Parathyroid adenoma (tissue), 2 donors: Measurements from ENCODE around the gene BICD2.

Source experiments
- H2AFZ ChIP-seq: fragments of 300-600 bp; sonication (generic); one replicate; pipeline ENCODE4 v1.7.0; 2017; ENCODE audit warnings: antibody characterized with exemption, mild to moderate bottlenecking
- H3K27ac ChIP-seq: fragments of 300-600 bp; sonication (generic); one replicate; pipeline ENCODE4 v1.7.0; 2017
- H3K27me3 ChIP-seq: fragments of 300-600 bp; sonication (generic); one replicate; pipeline ENCODE4 v1.7.0; 2017; ENCODE audit warnings: low read length; ENCODE audit not compliant: control insufficient read depth, insufficient read depth
- H3K36me3 ChIP-seq: fragments of 300-600 bp; sonication (generic); one replicate; pipeline ENCODE4 v1.7.0; 2017; ENCODE audit warnings: low read length; ENCODE audit not compliant: control insufficient read depth, insufficient read depth
- H3K4me1 ChIP-seq: fragments of 300-600 bp; sonication (generic); one replicate; pipeline ENCODE4 v1.7.0; 2017; ENCODE audit warnings: control low read depth
- H3K4me2 ChIP-seq: fragments of 300-600 bp; sonication (generic); one replicate; pipeline ENCODE4 v1.7.0; 2017; ENCODE audit warnings: low read length
- H3K4me3 ChIP-seq: fragments of 300-600 bp; sonication (generic); one replicate; pipeline ENCODE4 v1.7.0; 2017; ENCODE audit warnings: low read depth, low read length
- H3K79me2 ChIP-seq: fragments of 300-600 bp; sonication (generic); one replicate; pipeline ENCODE4 v1.7.0; 2017; ENCODE audit warnings: control low read depth
- H3K9ac ChIP-seq: fragments of 300-600 bp; sonication (generic); one replicate; pipeline ENCODE4 v1.7.0; 2017; ENCODE audit warnings: mild to moderate bottlenecking
- H3K9me3 ChIP-seq: fragments of 300-600 bp; sonication (generic); one replicate; pipeline ENCODE4 v1.7.0; 2017; ENCODE audit warnings: low read length; ENCODE audit not compliant: control insufficient read depth
- TF ChIP-seq, protein P1 (sequence below): fragments of 300-600 bp; sonication (generic); IDR thresholded peaks from one replicate; pipeline ENCODE4 v1.7.0; 2017; ENCODE audit warnings: antibody characterized with exemption, mild to moderate bottlenecking
- donor health status: primary hyperparathyroidism.

BICD2 gene

DNA sequence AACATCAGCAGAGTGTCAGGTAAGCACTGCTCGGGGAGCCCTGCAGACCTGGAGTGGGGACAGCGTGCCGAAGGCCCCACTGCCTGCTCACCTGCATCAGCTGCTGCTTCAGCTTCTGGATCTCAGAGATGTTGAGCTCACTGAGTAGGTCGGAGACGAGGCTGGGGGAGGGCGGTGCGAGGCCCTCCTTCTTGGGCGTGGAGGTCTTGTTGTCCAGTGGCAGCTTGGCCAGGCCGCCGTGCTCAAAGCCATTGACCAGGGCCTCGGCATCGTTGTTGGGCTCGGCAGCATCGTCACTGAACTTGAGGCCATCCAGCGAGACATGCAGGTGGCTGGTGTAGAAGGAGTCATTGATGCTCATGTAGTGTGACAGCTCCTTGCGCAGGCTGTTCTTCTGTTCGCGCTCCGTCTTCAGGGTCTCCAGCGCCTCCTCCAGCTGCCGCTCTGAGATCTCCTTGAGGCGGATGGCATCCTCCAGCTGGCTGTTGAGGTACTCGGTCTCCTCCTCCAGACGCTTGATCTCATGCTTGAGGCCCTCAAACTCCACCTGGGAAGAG is 44.3 kb downstream of the BICD2 start:
- TF ChIP-seq, protein P1, sequence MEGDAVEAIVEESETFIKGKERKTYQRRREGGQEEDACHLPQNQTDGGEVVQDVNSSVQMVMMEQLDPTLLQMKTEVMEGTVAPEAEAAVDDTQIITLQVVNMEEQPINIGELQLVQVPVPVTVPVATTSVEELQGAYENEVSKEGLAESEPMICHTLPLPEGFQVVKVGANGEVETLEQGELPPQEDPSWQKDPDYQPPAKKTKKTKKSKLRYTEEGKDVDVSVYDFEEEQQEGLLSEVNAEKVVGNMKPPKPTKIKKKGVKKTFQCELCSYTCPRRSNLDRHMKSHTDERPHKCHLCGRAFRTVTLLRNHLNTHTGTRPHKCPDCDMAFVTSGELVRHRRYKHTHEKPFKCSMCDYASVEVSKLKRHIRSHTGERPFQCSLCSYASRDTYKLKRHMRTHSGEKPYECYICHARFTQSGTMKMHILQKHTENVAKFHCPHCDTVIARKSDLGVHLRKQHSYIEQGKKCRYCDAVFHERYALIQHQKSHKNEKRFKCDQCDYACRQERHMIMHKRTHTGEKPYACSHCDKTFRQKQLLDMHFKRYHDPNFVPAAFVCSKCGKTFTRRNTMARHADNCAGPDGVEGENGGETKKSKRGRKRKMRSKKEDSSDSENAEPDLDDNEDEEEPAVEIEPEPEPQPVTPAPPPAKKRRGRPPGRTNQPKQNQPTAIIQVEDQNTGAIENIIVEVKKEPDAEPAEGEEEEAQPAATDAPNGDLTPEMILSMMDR: no peak
- Histone ChIP-seq H3K79me2 (no peaks in the 10 kb centered on the region), H3K4me3 (no peak overlapping the region), H3K36me3 (no peaks in the 10 kb centered on the region), H3K27me3 (no peaks in the 10 kb centered on the region), H3K9ac (no peak overlapping the region), H3K9me3 (no peaks in the 10 kb centered on the region), H3K4me1 (no peaks in the 10 kb centered on the region), H2AFZ (no peak overlapping the region), H3K27ac (no peak overlapping the region), H3K4me2 (no peak overlapping the region)

DNA sequence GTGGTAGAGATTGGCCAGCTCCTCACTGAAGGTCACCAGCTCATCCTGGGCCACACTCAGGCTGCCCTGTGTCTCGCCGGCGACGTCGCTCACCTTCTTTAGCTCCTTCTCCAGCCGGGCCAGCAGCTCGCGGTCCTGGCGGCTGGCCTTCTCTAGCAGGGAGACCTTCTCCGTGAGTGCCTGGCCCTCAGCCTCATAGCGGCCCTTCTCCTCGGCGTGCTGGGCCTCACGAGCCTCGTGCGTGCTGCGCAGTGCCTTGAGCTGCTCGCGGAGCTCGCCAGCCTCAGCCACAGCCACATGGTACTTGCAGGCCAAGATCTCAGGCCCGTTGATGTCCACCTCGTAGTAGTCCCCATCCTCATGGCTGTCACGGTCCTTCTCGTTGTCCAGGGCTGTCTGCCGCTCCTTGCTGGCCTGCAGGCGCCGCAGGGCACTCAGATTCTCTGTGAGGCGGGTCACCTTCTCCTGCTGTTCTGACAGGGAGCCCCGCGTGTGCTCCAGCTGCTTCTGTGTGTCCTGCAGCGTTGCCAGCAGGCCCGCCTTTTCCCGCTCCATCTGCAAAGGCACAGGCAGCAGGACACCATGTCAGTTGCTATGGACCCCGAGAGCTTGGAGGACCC is 45.5 kb downstream of the BICD2 start:
- no peak overlapping the region for H3K4me2 ChIP-seq
- TF ChIP-seq, protein P1: no peak
- H3K4me1 ChIP-seq: no peaks in the 10 kb centered on the region
- H3K27me3 ChIP-seq: no peaks in the 10 kb centered on the region
- H3K4me3 ChIP-seq: no peak overlapping the region
- no peaks in the 10 kb centered on the region for H3K36me3 ChIP-seq
- no peak overlapping the region for H3K27ac ChIP-seq
- no peak overlapping the region for H3K9ac ChIP-seq
- no peak overlapping the region for H2AFZ ChIP-seq
- no peaks in the 10 kb centered on the region for H3K79me2 ChIP-seq
- H3K9me3 ChIP-seq: no peaks in the 10 kb centered on the region

DNA sequence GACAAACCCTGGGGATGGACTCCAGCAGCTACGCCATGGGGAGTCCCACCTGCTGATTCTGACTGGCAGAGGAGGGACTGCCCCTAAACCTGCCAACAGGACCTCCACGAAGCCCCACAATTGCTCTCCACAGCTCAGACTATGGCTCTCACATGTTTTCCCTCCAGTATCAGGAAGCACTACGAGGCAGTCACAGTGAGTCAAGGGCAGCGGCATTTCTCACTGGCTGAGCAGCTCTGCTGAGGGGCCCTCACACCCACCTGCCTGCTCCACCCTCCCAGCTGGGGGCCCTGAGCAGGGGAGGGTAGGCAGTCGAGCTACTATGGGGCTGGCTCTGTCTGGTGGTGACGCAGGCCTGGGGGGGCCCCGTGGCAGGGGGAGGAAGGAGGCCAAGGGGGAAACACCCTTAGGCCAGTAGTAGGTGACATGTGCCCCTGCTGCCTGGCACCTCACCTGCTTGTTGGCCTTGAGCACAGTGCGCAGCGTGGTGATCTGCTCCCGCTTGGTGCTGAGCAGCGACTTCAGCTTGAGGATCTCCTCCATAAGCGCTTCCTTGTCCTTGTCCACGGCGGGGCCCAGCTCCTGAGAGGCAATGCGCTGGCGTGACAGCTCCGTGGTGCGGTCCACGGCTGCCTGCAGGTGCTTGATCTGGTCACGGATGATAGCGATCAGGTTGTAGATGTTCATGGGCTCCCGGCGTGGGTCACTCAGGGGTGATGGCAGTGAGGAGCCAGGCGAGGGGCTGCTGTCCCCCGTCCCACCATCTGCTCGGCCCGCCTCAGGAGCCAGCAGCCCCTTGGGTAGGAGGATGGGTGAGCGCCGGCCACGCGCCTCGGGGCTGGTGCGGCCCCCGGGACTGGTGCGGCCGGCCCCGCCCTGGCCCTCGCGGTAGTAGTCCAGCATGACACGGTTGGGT is 46.3 kb downstream of the BICD2 start:
- Histone ChIP-seq H3K79me2 (no peaks in the 10 kb centered on the region), H3K4me1 (no peaks in the 10 kb centered on the region), H3K9me3 (no peaks in the 10 kb centered on the region), H3K4me3 (no peak overlapping the region), H3K27me3 (no peaks in the 10 kb centered on the region), H3K9ac (no peak overlapping the region), H3K4me2 (no peak overlapping the region), H3K27ac (no peak overlapping the region), H3K36me3 (no peaks in the 10 kb centered on the region), H2AFZ (no peak overlapping the region)
- TF ChIP-seq, protein P1: no peak

DNA sequence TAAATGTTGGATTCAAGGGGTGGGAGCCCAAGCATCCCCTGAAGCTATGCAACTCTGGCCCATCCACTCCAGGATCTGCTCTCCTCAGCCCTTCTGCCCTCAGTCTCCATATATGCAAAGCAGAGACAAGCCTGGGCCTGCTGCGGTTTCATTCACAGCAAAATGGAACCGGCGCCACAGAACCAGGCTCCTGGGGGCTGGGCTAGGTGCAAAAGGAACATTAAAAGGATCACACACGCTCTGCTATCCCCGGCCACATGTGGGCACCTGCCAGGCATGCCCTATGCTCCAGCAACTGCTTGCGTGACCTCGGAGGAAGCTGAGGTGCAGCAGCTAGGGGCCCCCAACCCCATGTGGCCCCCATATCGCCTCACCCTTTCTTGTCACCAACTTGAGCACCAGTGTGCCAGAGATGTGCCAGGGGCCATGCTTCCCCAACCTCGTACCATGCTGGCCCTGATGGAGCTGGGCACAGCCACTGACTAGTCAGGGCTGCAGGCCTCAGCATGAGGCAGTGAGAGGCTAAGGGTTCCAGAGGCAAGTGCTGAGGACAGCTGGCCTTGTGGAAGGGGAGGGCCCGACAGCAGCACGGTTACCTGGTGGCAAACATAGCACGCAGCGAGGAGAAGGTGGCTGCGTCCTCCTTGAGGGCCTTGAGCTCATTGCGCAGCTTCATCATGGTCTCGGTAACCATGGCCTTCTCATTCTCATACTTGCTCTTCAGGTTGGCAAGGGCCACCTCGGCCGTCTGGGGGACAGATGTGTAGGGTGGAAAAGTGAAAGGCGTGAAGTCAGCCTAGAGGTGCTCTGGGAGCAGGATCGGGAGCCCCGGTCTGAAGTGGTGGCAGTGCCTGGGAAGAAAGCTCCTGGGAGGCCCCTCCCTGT is 47.2 kb downstream of the BICD2 start:
- Histone ChIP-seq H3K4me3 (no peak overlapping the region), H3K9me3 (no peaks in the 10 kb centered on the region), H3K9ac (no peak overlapping the region), H3K4me2 (no peak overlapping the region), H2AFZ (no peak overlapping the region), H3K27ac (no peak overlapping the region), H3K79me2 (no peaks in the 10 kb centered on the region), H3K4me1 (no peaks in the 10 kb centered on the region), H3K36me3 (no peaks in the 10 kb centered on the region), H3K27me3 (no peaks in the 10 kb centered on the region)
- TF ChIP-seq, protein P1: no peak
